Suprapubic skin (tissue), 4 donors: ENCODE results near the gene C1QTNF9. TPM values are rescaled to one million over a fixed set of nuclear protein-coding genes. Genes with fewer than 3 reads are reported as not detected.

Source experiments
- DNase-seq, 2 donors: peaks; one replicate each; pipeline ENCODE4 v3.0.0-alpha.2; 2019; ENCODE audit warnings: low spot score in 2 of 2
- H3K27ac ChIP-seq: fragments of 200-600 bp; sonication (generic); one replicate; pipeline ENCODE4 v1.5.1; 2019
- H3K27me3 ChIP-seq: fragments of 200-600 bp; sonication (generic); one replicate; pipeline ENCODE4 v1.5.1; 2019
- H3K36me3 ChIP-seq: fragments of 200-600 bp; sonication (generic); one replicate; pipeline ENCODE4 v1.5.1; 2019
- H3K4me1 ChIP-seq: fragments of 200-600 bp; sonication (generic); one replicate; pipeline ENCODE4 v1.5.1; 2019
- H3K4me3 ChIP-seq: fragments of 200-600 bp; sonication (generic); one replicate; pipeline ENCODE4 v1.5.1; 2019; ENCODE audit warnings: mild to moderate bottlenecking
- H3K9me3 ChIP-seq: fragments of 200-600 bp; sonication (generic); one replicate; pipeline ENCODE4 v1.5.1; 2019
- EP300 ChIP-seq: sonication (generic); formaldehyde crosslinking; IDR thresholded peaks from one replicate; pipeline ENCODE4 v1.6.1; 2017; ENCODE audit warnings: antibody characterized with exemption
- POLR2A ChIP-seq, 2 donors: fragments of 450-650 bp; IDR thresholded peaks; one replicate each; pipeline ENCODE4 v1.6.1; 2017; ENCODE audit warnings: antibody characterized with exemption in 2 of 2, mild to moderate bottlenecking in 2 of 2, moderate library complexity in 2 of 2
- POLR2AphosphoS5 ChIP-seq, 3 donors: sonication (generic); formaldehyde crosslinking; IDR thresholded peaks; one replicate each; pipeline ENCODE4 v1.6.1; 2017; ENCODE audit warnings: antibody characterized with exemption in 3 of 3
- WGBS: methylation state at CpG from one replicate; pipeline ENCODE4 v1.1.5; 2018; 5-methylcytosine and 5-hydroxymethylcytosine counted together
- total RNA-seq, 4 donors: library from RNA; depleted of rRNA; stranded (reverse); fragments of >200 nt; gene quantifications; one replicate each; pipeline ENCODE4 v1.1.0, GENCODE V29; 2016
- TF ChIP-seq, protein P1 (sequence below), 2 donors: fragments of 200-600 bp in 1 of 2; fragments of 450-650 bp in 1 of 2; sonication (generic) in 1 of 2; IDR thresholded peaks; one replicate each; pipeline ENCODE4 v1.5.1; 2016 to 2019; ENCODE audit warnings: antibody characterized with exemption in 2 of 2, mild to moderate bottlenecking in 1 of 2, moderate library complexity in 1 of 2

Gene C1QTNF9
- total RNA-seq, 4 donors from 2014 or later: 0.42 to 0.49 TPM; not detected in 2

DNA sequence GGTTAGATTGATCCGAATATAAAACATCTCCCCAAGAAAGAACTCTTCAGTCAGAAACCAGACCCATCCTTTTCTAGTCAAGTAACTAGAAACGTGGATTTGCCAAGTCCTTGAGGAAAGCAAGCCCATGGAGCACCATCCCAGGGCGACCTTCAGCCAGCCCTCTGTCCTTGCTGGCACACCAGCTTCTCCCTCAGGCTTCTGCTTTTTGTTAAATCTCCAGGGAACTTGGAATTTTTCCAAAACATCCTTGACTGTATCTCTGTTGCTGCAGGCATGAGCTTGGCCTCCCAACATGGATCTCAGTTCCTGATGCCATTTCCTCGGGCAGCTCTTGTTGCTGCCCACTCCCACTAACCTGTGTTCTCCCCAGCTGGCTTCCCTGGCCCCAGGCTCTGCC, 27.1 kb upstream of the C1QTNF9 start:
- H3K4me1 ChIP-seq: no peaks in the 10 kb centered on the region
- no peak overlapping the region for H3K4me3 ChIP-seq
- peaks cover 27% of the 10 kb centered on the region for H3K36me3 ChIP-seq
- WGBS: 60% methylated on average over 4 of the region's 4 CpGs
- no peak for DNase-seq
- H3K27me3 ChIP-seq: no peaks in the 10 kb centered on the region
- no peaks in the 10 kb centered on the region for H3K9me3 ChIP-seq
- TF ChIP-seq POLR2A (IDR thresholded peaks at IDR 0.05) (no peak), POLR2AphosphoS5 (IDR thresholded peaks at IDR 0.05) (no peak), EP300 (no peak)
- TF ChIP-seq, protein P1, sequence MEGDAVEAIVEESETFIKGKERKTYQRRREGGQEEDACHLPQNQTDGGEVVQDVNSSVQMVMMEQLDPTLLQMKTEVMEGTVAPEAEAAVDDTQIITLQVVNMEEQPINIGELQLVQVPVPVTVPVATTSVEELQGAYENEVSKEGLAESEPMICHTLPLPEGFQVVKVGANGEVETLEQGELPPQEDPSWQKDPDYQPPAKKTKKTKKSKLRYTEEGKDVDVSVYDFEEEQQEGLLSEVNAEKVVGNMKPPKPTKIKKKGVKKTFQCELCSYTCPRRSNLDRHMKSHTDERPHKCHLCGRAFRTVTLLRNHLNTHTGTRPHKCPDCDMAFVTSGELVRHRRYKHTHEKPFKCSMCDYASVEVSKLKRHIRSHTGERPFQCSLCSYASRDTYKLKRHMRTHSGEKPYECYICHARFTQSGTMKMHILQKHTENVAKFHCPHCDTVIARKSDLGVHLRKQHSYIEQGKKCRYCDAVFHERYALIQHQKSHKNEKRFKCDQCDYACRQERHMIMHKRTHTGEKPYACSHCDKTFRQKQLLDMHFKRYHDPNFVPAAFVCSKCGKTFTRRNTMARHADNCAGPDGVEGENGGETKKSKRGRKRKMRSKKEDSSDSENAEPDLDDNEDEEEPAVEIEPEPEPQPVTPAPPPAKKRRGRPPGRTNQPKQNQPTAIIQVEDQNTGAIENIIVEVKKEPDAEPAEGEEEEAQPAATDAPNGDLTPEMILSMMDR (IDR thresholded peaks at IDR 0.05): no peak
- H3K27ac ChIP-seq: no peak overlapping the region

DNA sequence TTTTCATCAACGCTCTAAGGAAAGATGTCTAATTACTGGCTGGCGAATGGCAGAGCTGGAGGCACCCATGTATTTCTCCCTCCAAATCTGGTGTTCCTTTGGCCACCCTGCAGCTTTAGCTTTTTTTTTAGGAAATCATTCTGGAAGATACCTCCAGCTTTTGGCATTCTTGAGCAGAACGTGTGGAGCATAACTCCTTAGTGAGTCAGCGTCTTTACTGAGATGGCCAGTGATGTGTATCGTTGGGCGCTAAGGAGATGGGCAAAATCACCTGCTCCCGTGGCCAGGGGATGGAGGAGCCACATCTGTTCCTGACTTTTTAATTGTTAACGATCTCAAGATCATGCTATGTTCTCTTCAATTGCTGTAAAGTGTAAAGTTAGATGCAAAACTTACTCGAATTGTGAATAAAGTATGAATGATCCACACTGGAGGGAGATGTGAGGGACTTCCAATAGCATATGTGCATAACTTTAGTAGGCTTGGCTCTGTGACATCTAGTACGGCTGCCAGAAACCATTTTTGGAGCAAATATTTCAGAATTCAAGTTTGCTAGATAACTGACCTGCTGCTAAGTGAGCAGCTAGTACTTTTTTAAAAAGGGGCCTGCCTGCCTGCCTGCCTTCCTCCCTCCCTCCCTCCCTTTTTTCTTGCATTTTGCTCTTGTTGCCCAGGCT, 24.4 kb upstream of the C1QTNF9 start:
- no peak for TF ChIP-seq POLR2AphosphoS5 (IDR thresholded peaks at IDR 0.05)
- no peak for TF ChIP-seq EP300
- TF ChIP-seq, protein P1 (IDR thresholded peaks at IDR 0.05): no peak
- TF ChIP-seq POLR2A (IDR thresholded peaks at IDR 0.05): no peak
- Histone ChIP-seq H3K27me3 (no peaks in the 10 kb centered on the region), H3K27ac (no peak overlapping the region), H3K4me3 (no peak overlapping the region), H3K4me1 (no peaks in the 10 kb centered on the region), H3K9me3 (no peaks in the 10 kb centered on the region), H3K36me3 (peaks cover 42% of the 10 kb centered on the region)
- WGBS: 86% methylated on average over 10 of the region's 10 CpGs
- no peak for DNase-seq

DNA sequence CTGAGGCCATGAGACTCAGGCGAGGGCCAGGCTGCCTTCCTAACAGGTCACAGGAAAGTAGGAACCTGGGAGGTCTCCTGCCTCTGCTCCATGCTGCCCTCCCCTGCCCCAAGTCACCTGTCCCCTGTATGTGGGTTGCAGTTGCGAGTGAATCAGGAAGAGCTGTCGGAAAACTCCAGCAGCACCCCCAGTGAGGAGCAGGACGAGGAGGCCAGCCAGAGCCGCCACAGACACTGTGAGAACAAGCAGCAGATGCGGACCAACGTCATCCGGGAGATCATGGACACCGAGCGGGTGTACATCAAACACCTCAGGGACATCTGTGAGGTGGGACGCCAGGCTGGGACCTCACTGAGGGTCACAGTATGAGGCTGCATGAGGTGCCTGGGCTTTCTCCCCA, 22.8 kb upstream of the C1QTNF9 start:
- WGBS: 89% methylated on average over 1 of the region's 11 CpGs
- Histone ChIP-seq H3K4me1 (no peaks in the 10 kb centered on the region), H3K36me3 (peaks cover 57% of the 10 kb centered on the region), H3K27me3 (no peaks in the 10 kb centered on the region), H3K4me3 (no peak overlapping the region), H3K9me3 (no peaks in the 10 kb centered on the region), H3K27ac (no peak overlapping the region)
- TF ChIP-seq, protein P1 (IDR thresholded peaks at IDR 0.05): no peak
- no peak for TF ChIP-seq POLR2AphosphoS5 (IDR thresholded peaks at IDR 0.05)
- no peak for TF ChIP-seq POLR2A (IDR thresholded peaks at IDR 0.05)
- no peak for TF ChIP-seq EP300
- no peak for DNase-seq

DNA sequence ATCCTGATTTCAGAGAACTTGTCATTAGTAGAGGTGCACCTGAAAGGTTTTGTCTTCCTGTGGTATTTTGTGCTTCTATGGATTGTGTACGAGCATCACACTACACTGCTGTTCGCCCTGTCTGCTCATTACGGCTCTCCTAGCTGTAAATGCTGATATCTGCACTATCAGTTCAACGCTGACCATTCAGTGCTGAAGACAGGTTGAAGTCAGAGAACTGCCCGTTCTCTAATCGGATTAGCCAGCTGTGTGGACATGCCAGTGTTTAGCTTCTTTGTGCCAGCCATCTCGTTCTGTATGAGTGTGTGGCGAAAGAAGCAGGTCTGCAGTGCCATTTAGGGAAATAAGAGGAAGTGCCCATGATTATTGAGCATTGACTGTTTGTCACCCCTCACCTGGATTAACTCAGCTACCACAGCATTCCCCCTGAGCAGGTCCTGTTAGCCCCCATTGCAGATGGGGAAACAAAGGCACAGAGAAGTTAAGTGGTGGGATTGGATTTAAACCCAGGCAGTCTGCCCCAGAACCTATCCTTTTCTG, 21.6 kb upstream of the C1QTNF9 start:
- DNase-seq: no peak
- no peaks in the 10 kb centered on the region for H3K9me3 ChIP-seq
- H3K27ac ChIP-seq: no peak overlapping the region
- H3K27me3 ChIP-seq: no peaks in the 10 kb centered on the region
- no peaks in the 10 kb centered on the region for H3K4me1 ChIP-seq
- H3K4me3 ChIP-seq: no peak overlapping the region
- H3K36me3 ChIP-seq: peaks cover 63% of the 10 kb centered on the region
- 95% methylated on average over 8 of the region's 8 CpGs for WGBS
- TF ChIP-seq EP300: no peak
- TF ChIP-seq, protein P1 (IDR thresholded peaks at IDR 0.05): no peak
- TF ChIP-seq POLR2AphosphoS5 (IDR thresholded peaks at IDR 0.05): no peak
- no peak for TF ChIP-seq POLR2A (IDR thresholded peaks at IDR 0.05)

DNA sequence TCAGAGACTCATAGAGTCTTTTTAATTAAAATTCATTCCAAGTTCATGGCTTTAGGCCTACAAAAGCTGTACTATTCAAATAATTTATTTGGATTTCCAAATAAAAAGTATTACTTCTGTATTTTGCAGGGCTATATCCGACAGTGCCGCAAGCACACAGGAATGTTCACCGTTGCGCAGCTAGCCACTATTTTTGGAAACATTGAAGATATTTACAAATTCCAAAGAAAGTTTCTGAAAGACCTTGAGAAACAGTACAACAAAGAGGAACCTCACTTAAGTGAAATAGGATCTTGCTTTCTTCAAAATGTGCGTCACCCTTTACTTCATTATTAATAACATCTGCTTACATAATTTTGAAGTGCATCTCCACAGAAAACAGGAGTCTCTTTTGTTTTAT, 20.5 kb upstream of the C1QTNF9 start:
- Histone ChIP-seq H3K4me3 (no peak overlapping the region), H3K36me3 (peaks cover 67% of the 10 kb centered on the region), H3K27me3 (no peaks in the 10 kb centered on the region), H3K9me3 (no peaks in the 10 kb centered on the region), H3K27ac (no peak overlapping the region), H3K4me1 (no peaks in the 10 kb centered on the region)
- TF ChIP-seq, protein P1 (IDR thresholded peaks at IDR 0.05): no peak
- TF ChIP-seq POLR2A (IDR thresholded peaks at IDR 0.05) (no peak), EP300 (no peak), POLR2AphosphoS5 (IDR thresholded peaks at IDR 0.05) (no peak)
- WGBS: 89% methylated on average over 5 of the region's 5 CpGs
- DNase-seq: no peak
